ENCODE data around the gene TMEM131L. TPM values are rescaled to one million over a fixed set of nuclear protein-coding genes. Genes with fewer than 3 reads are reported as not detected.
A peak's percentile ranks its signal among the peaks of the same experiment; 100 is the strongest.

Gene TMEM131L
- total RNA-seq, 1 donor: 9.0 TPM

DNA sequence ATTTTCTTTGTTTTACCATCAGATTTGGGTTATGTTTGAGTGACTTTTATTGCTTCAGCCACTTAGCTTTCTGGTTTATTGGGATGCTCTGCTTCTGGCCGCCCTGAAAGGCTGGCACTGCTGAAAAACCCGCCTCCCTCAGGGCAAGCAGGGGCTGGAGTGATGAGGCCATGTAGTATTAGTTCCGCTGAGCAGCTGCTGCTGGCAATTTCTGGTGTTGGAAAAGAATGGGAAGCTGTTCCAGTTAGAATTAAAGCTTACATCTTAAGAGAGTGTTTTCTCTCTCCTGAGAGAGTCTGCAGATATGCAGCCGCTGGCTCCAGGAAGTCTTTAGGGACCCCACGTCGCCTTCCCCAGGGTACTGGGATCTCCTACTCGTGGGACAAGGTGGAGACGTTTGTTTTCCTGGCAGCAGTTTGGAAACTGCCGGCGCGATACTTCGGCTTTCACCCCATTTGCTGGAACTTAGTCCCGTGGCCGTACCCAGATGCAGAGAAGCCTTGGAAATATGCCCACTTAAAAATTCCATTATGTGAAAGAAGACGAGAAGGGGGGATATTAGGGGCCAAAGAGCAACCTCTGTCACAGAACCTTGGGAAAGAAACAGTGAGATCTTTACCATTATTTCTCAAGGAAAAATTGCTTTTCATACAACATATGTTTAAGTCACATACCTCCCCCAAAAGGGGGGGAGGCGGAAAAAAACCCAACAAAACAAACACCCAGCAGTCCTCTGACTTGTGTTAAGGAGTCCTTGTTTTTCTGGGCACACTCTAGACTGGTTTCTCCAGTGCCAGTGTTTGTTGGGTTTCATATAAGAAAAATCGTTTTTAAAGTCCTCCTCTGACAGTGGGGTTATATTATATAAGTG, 72.6 kb downstream of the TMEM131L start:
- H4K20me1 ChIP-seq (ENCODE audit: insufficient read depth, low read length): peaks cover 9% of the 10 kb centered on the region
- H3K79me2 ChIP-seq (ENCODE audit: insufficient read depth, low read length): peaks cover 2% of the 10 kb centered on the region
- no peak overlapping the region for H3K27ac ChIP-seq (ENCODE audit: low read depth, low read length)
- TF ChIP-seq, protein P1, sequence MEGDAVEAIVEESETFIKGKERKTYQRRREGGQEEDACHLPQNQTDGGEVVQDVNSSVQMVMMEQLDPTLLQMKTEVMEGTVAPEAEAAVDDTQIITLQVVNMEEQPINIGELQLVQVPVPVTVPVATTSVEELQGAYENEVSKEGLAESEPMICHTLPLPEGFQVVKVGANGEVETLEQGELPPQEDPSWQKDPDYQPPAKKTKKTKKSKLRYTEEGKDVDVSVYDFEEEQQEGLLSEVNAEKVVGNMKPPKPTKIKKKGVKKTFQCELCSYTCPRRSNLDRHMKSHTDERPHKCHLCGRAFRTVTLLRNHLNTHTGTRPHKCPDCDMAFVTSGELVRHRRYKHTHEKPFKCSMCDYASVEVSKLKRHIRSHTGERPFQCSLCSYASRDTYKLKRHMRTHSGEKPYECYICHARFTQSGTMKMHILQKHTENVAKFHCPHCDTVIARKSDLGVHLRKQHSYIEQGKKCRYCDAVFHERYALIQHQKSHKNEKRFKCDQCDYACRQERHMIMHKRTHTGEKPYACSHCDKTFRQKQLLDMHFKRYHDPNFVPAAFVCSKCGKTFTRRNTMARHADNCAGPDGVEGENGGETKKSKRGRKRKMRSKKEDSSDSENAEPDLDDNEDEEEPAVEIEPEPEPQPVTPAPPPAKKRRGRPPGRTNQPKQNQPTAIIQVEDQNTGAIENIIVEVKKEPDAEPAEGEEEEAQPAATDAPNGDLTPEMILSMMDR (IDR thresholded peaks at IDR 0.05; ENCODE audit: extremely low read depth, low read depth, low read length): no peak
- no peaks in the 10 kb centered on the region for H3K9me3 ChIP-seq (ENCODE audit: low read depth, low read length)
- H3K4me1 ChIP-seq (ENCODE audit: insufficient read depth, low read length): peaks cover 12% of the 10 kb centered on the region
- no peaks in the 10 kb centered on the region for H3K36me3 ChIP-seq (ENCODE audit: insufficient read depth, low read length)
- peak overlapping the region; percentile 77 for H3K4me2 ChIP-seq (ENCODE audit: insufficient read depth, low read length)
- peak overlapping the region; percentile 60 for H3K4me3 ChIP-seq (ENCODE audit: insufficient read depth, low read length)
- peak overlapping the region; percentile 64 for H2AFZ ChIP-seq (ENCODE audit: low read length)
- H3K27me3 ChIP-seq (ENCODE audit: insufficient read depth, low read length): no peaks in the 10 kb centered on the region
- DNase-seq (ENCODE audit: insufficient read length, low spot score, missing footprints): no peak

DNA sequence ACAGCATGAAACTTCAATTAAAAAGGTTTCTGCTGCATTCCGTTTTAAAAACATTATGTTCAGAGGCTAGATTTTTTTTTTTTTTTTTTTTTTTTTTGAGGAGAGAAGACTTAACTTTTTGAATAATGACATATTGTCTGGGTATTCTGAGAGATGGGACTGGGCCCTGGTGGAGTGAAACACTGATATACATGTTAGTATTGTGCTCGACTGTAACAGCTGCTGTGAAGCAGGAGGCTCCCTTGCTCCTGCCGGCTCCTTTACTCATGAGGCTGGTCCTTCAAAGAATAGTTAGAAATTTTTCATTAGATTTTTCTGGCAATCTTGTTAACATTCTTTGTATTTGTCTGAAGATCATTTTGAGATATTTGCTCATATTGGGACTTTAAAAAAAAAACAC, 73.3 kb downstream of the TMEM131L start:
- H3K27me3 ChIP-seq (ENCODE audit: insufficient read depth, low read length): no peaks in the 10 kb centered on the region
- peaks cover 2% of the 10 kb centered on the region for H3K79me2 ChIP-seq (ENCODE audit: insufficient read depth, low read length)
- TF ChIP-seq, protein P1 (IDR thresholded peaks at IDR 0.05; ENCODE audit: extremely low read depth, low read depth, low read length): no peak
- no peak overlapping the region for H3K4me3 ChIP-seq (ENCODE audit: insufficient read depth, low read length)
- no peak overlapping the region for H2AFZ ChIP-seq (ENCODE audit: low read length)
- H3K36me3 ChIP-seq (ENCODE audit: insufficient read depth, low read length): no peaks in the 10 kb centered on the region
- H4K20me1 ChIP-seq (ENCODE audit: insufficient read depth, low read length): peaks cover 12% of the 10 kb centered on the region
- DNase-seq (ENCODE audit: insufficient read length, low spot score, missing footprints): no peak
- no peak overlapping the region for H3K27ac ChIP-seq (ENCODE audit: low read depth, low read length)
- peaks cover 12% of the 10 kb centered on the region for H3K4me1 ChIP-seq (ENCODE audit: insufficient read depth, low read length)
- H3K9me3 ChIP-seq (ENCODE audit: low read depth, low read length): no peaks in the 10 kb centered on the region
- H3K4me2 ChIP-seq (ENCODE audit: insufficient read depth, low read length): no peak overlapping the region

DNA sequence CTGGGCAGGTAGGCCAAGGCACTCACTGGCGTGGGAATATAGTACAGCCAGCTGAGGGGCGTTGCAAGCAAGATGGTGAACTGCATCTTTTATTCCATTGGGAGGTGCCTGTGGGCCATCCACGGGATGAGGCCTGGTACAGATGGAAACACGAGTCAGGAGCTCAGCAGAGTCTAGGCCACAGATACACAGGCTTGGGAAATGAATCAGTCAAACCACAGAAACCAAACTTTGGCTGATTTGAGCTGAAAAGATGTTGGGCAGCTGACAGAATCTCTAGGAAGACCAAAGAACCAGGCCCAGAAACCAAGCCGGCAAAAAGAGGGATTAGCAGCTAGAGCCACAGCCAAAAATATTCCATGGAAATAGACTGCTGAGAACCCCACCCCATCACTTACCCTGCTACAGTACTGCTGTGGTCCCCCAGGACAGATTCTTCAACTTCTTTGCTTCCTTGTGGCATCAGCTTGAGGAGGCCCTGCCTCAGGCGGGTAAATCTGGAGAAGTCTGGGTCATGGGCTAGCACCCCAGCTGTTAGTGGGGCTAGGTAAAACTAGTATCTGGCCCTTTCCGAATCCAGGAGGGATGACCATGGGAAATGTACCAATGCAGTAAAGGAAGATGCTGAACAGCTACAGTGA, 75.4 kb downstream of the TMEM131L start:
- TF ChIP-seq, protein P1 (IDR thresholded peaks at IDR 0.05; ENCODE audit: extremely low read depth, low read depth, low read length): peak; percentile 37
- H3K9me3 ChIP-seq (ENCODE audit: low read depth, low read length): no peaks in the 10 kb centered on the region
- no peaks in the 10 kb centered on the region for H3K79me2 ChIP-seq (ENCODE audit: insufficient read depth, low read length)
- H3K36me3 ChIP-seq (ENCODE audit: insufficient read depth, low read length): no peaks in the 10 kb centered on the region
- no peak overlapping the region for H3K4me3 ChIP-seq (ENCODE audit: insufficient read depth, low read length)
- peak overlapping the region; percentile 23 for H3K4me2 ChIP-seq (ENCODE audit: insufficient read depth, low read length)
- peak overlapping the region; percentile 55 for H3K27ac ChIP-seq (ENCODE audit: low read depth, low read length)
- DNase-seq (ENCODE audit: insufficient read length, low spot score, missing footprints): peak; percentile 91
- no peak overlapping the region for H2AFZ ChIP-seq (ENCODE audit: low read length)
- H4K20me1 ChIP-seq (ENCODE audit: insufficient read depth, low read length): peaks cover 12% of the 10 kb centered on the region
- no peaks in the 10 kb centered on the region for H3K27me3 ChIP-seq (ENCODE audit: insufficient read depth, low read length)
- H3K4me1 ChIP-seq (ENCODE audit: insufficient read depth, low read length): peaks cover 12% of the 10 kb centered on the region

DNA sequence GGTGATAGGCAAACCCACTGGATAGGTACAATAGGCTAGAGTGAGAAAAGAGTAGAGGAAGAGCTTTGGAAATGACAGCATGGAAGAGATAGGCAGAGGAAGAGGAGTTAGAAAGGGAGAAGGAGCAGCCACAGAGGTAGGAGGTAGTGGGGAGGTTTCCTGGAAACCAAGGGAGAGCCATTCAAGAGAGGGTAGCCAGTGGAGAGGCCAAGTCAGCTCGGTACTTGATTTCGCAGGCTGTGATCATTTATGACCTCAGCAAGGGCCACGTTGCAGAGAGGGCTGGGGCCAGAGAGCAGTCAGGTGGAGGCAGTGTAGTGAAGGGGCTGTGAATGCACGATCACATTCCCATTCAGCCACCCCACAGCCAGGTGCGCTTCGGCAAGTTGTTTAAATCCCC, 76.0 kb downstream of the TMEM131L start:
- Histone ChIP-seq H3K79me2 (ENCODE audit: insufficient read depth, low read length) (no peaks in the 10 kb centered on the region), H3K9me3 (ENCODE audit: low read depth, low read length) (no peaks in the 10 kb centered on the region), H3K4me2 (ENCODE audit: insufficient read depth, low read length) (peak overlapping the region; percentile 23), H3K4me3 (ENCODE audit: insufficient read depth, low read length) (no peak overlapping the region), H3K4me1 (ENCODE audit: insufficient read depth, low read length) (peaks cover 12% of the 10 kb centered on the region), H3K27me3 (ENCODE audit: insufficient read depth, low read length) (no peaks in the 10 kb centered on the region), H2AFZ (ENCODE audit: low read length) (no peak overlapping the region), H3K27ac (ENCODE audit: low read depth, low read length) (peak overlapping the region; percentile 55), H4K20me1 (ENCODE audit: insufficient read depth, low read length) (peaks cover 12% of the 10 kb centered on the region), H3K36me3 (ENCODE audit: insufficient read depth, low read length) (no peaks in the 10 kb centered on the region)
- no peak for DNase-seq (ENCODE audit: insufficient read length, low spot score, missing footprints)
- TF ChIP-seq, protein P1 (IDR thresholded peaks at IDR 0.05; ENCODE audit: extremely low read depth, low read depth, low read length): no peak
